Medulla oblongata (tissue), 1 donor: ENCODE measurements around the gene CBX5.
"Not testable (repeated sequence)": the region's sequence is repeated elsewhere in the genome, so short reads cannot be mapped to it uniquely, and the experiment has no call there.

Source experiments
- DNase-seq: peaks from one replicate; pipeline ENCODE4 v3.0.0-alpha.2; 2015; ENCODE audit errors: extremely low spot score

Gene CBX5

DNA sequence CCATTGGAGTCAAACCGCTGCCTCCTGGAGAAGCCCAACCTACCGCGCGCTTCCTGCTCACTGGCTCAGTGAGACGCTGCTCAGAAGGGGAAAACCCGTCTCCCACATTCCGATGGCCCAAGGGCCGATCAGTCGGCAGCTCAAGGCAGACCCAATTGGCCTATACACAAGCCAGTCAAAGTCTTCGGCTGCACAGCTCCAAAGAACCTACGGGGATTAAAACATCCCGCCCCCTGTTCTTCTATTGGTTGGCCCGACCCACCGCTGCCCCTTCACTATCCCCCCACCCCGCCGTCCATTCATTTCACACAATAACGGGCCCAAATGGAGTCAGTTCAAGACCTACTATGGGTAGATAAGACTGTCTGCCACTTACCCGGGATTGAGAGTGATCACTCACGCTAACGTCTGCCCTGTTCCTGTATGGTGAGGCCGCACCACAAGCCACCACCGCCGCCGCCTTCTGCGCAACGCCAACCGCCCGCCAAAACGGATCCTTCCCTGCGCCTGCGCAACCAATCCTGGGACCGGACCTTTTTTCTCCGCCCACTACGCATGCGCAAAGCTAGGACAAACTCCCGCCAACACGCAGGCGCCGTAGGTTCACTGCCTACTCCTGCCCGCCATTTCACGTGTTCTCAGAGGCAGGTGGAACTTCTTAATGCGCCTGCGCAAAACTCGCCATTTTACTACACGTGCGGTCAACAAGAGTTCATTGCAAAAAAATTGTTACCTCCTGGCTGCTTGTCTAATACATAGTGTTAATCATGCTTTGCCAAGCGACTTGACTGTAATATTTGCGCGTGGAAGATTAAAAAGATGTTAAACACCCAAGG is at the start of gene CBX5:
CBX5 (minus strand) TSS at position 491 of the 836 bp plus-strand sequence. CDS start 22,472 bp downstream, outside the sequence.
- peak; percentile 100 for DNase-seq

DNA sequence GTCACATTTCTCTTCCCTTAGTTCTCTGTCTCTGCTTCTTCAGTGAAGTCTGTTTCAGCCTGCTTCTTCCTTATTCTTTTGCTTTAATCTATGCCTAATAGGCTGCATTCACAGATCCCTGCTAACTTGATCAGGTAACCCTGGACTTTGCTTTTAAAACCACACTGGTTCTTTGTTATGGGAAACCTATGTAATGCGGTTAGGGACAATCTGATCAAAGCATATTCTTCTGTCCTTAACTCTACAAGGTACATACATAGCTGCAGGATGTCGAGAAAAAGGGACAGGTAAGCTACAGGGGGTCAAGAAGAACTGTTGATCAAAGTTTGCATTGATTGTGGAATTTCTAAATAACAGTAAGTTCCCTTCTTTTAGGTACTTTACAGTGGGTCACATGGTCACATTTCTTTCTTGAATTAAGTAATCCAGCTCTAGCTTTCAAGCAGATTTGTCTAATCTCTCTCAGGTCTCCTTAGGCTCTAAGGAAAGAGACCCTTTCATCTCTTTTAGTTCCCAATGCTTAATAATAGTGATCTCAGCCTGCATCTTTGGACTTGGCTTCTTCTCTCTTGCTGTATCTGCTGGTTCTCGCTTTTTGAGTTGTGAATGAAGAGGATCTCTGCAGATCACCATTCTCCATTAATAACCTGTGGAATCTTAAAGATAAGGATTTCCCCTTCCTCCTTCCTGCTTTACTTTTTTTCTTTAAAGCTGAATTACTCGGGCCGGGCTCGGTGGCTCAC is 48.8 kb upstream of the CBX5 start:
- DNase-seq, result no peak

DNA sequence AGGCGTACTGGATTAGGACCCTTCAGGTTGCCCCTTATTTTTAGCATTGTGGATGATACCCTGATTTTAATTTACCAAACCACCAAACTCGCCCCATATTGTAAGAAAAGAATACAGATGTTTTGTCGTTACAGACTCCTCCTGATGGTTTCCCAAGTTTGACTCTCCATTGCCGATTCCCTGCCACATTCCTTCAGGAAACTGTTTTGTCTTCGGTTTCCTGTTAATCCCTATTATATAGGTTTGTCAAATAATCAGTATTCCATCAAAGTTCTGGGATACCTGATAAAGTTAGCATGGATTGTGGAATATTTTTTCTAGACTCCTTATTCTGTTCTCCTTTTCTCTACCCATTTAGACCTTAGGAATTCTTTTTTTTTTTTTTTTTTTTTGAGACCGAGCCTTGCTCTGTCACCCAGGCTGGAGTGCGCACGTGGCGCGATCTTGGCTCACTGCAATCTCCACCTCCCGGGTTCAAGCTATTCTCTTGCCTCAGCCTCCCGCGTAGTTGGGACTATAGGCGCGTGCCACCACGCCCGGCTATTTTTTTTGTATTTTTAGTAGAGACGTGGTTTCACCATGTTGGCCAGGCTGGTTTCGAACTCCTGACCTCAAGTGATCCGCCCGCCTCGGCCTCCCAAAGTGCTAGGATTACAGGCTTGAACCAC is 45.7 kb upstream of the CBX5 start:
- DNase-seq, result not testable (repeated sequence)

DNA sequence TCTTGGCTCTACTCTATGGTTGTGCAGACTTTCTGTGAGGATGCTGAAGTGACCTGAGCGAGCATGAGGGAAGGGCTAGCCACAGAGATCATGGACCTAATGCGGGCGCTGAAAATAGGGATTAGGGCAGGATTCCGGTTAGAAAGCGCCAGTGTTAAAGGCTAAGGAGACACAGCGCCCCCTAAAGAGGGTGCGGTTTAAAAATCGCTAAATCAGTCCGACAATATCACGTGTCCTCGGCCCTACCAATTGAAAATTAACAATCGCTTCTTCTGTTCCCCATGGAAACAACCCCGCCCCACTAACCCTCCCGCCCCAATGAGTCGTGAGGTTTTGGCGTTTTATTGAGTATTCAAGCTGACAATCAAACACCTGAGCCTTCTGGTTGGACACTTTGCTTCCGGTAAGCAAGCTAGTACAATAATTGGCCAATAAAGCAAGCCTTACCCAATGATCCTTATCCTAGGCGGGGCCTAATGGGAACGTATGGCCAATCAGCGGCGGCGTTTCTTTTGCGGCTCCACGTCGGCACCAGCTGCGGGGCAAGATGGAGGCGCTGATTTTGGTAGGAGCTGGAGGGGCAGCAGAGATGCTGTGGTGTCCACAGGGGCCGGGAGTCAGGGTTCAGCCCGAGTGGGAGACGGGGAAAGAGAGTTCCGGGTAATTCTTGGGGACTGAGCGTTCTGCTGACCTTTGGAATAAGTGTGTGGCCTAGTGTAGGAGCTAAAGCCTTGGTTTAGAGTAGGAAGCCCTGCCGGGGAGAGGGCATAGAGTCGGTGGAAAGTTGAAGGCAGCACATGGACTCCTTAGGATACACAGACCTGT is 44.9 kb upstream of the CBX5 start, which contains the start of gene COPZ1:
COPZ1 (plus strand) TSS at position 515 of the 825 bp plus-strand sequence; CDS start at position 548, 33 bp downstream.
- DNase-seq, result peak; percentile 99

DNA sequence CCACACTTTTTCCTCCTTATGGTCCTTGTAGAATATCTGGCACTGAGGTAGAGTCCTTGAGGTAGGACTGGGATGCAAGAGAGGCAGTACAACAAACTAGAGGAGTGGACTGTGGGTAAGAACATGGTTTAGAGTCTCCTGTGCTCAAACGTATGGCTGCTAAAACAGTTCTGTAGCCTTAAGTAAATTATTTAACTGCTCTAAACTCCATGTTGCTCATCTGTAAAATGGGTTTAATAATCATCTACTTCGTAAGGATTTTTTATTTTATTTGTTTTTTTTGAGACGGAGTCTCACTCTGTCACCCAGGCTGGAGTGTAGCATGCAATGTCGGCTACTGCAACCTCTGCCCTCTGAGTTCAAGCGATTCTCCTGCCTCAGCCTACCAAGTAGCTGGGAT is 41.4 kb upstream of the CBX5 start:
- no peak for DNase-seq

DNA sequence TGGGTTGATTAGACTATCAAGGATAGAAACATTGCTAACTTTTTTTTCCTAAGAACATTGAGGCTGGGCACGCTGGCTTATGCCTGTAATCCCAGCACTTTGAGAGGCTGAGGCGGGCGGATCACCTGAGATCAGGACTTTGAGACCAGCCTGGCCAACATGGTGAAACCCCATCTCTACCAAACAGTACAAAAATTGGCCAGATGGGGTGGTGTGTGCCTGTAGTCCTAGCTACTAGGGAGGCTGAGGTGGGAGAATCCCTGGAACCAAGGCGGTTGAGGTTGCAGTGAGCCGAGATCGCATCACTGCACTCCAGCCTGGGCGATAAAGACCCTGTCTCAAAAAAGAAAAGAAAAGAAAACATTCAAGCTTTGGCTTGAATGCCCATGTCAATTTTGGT is 32.4 kb upstream of the CBX5 start:
- DNase-seq, result not testable (repeated sequence)

DNA sequence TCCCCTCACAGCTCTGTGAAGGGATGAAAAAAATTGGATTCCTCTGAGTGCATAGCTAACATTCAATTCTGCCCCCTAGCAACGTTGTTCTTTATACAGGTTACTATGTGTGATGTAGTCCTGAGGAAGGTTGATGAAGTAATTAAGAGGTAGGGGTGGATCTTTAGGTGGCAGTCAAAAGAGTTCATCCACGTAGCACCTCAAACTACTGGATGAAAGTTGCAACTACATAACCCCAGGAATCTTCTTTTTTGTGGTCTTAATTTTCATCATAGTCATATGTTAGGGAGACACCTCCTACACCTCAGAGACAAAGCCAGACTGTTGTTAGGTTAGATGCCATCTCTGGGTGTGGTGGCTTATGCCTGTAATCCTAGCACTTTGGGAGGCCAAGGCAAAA is 31.1 kb upstream of the CBX5 start:
- no peak for DNase-seq

DNA sequence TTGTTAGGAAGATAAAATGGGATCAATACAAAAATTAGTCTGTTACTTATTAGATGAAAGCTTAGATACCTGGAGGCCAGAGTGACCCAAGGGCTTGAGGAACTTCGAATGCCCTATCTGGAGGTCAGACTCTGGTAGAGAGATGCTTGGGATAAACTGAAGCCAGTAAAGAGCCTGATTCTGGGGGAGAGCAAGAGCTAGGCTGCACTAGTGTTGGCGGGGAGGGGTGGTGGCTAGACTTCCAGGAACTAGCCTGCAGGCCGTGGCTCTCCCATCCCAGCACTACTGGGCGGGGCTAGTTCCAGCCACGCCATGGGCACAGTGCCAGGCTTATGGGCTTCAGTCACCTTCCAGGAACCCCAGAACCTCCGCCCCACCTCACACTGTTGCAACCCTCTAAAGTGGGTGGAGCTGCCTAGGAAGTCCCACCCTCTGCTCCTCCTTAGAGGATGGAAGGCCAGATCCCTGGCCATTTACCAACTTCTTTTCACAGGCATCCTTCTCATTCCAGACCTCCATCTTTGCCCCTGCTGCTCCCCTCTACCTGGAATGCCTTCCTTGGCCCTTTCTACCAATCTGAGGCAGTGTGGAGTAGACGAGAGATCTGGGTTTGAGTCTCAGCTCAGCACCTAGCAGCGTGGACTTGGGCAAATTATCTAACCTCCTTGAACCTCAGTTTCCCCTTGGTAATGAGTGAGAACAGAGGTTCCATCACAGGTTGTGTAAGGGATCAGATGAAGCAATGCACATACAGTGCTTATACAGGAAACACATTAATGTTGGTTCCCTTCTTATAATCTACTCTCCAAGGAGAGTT is 27.2 kb upstream of the CBX5 start:
- no peak for DNase-seq

DNA sequence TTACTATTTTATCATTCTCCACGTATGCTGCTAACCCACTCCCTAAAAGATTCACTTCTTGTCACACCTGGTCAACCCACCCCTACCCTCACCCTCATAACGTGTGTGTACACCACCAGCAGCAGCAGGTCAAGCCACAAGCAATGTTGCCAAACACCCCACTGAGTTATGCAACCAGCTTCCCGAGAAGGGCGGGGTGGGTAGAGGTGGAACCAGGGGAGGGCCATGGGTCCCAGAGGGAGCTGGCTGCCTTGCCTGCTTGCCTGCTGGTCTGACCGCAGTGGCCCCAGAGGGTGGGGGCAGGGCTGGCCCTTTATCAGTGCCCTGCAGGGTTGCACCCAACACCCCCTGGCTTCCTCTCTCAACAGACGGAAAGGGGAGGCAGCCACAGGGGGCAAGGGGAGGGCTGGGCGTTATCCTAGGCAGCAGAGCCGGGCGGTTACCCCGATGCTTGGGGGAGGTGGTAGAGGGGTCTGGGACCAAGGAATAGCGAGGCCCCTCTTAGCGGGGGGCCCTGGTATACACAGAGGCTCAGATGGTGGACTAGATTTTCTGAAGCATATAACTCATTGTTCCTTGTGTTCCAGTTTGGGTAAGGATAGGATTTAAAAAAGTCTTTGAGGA is 24.4 kb upstream of the CBX5 start:
- peak; percentile 24 for DNase-seq

DNA sequence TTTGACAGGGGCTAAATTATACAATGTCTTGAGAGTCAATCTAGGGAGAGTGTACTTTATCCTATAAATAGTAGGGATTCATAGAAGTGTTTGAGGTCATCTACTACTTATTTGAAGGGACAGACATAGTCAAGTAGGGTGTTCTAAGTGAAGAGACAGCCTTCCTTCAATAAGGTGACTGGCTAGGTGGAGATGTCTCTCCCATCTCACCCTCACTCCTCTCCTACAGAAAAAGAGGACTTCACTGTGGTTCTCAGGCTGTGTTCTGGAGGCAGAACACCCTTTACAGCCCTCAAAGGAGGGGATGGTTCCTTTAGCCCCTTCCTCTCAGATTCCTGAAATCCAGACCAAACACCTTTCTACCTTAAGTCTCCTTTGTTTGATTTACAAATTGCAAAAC is 23.7 kb upstream of the CBX5 start:
- DNase-seq, result no peak

DNA sequence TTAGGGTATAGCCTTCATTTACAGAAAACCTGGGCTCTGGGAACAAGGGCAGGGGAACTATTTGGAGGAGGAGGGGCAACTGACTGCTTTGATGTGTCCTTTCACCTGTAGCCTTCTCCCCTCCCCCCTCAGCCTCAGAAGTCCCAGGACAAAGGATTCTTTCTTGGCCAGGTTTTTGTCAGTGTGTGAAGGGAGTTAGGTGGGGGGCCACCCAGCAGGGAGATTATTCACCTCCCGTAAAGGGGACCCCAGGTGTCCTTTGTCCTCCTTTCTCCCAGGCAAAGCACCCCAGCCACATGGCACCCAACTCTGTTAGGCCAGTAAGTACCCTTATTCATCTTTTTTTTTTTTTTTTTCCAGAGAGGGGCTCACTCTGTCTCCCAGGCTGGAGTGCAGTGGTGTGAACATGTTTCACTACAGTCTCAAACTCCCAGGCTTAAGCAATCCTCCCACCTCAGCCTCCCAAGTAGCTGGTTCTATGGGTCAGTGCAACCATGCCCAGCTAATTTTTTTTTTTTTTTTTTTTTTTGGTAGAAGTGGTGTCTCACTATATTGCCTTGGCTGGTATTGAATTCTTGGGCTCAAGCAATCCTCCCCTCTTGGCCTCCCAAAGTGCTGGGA is 21.6 kb upstream of the CBX5 start:
- no peak for DNase-seq

DNA sequence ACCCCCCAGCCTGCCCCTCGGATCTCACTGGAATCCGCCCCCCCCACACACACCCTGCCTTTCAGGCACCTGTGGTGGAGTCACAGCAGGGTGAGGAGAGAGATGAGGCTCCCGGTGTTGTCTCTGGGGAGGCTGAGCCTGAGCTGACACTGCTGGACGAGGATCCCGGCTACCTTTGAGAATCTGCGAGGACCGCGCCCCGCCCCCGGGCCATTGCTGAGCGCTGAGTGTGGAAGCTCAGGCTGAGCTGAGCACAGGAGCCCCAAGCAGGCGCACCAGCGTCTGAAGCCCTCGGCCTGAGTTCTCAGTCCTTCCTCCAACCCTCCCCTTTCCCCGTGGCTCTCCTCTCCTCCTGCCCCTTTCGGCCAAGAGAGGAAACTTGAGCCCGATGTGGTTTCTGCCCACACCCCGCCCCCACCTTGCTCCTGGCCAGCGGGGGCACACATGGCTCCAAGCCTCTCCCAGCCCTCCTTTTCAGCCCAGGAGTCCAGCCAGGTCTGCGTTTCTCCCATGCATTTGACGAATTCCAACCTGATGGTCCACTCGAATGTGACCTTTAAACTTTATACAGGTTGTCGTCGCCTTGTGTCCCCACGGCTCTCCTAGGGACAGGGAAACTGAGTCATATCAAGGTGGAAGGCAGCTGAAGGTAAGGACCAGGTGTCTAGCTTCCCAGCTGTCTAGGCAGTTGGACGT is 21.0 kb upstream of the CBX5 start, which contains the start of gene NFE2:
NFE2 (minus strand) TSS at position 284 of the 696 bp plus-strand sequence. CDS start 5,767 bp downstream, outside the sequence.
- peak; percentile 31 for DNase-seq

DNA sequence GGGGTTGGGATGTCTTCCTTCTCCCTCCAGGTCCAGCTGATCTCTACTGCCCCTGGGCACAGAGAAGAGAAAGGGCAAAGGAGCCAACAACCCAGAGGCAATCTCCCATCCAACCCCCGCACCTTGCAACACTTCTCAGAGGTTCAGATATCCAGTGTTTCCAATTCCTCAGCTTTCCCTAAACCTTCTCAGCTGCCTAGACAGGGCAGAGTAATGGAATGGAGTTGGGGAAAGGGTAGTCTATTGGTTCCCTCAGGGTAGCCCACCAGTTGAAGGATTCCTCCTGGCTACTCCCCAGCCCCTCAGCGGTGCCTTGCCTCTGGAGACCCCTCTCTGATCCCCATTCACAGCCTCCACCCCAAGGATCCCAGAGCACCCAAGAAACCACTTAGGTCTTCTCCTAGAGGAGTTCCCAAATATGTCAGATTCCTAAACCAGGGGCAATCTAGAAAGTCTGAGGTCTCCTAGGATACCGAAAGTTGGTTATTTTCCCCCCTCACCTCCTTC is 20.4 kb upstream of the CBX5 start:
- no peak for DNase-seq

DNA sequence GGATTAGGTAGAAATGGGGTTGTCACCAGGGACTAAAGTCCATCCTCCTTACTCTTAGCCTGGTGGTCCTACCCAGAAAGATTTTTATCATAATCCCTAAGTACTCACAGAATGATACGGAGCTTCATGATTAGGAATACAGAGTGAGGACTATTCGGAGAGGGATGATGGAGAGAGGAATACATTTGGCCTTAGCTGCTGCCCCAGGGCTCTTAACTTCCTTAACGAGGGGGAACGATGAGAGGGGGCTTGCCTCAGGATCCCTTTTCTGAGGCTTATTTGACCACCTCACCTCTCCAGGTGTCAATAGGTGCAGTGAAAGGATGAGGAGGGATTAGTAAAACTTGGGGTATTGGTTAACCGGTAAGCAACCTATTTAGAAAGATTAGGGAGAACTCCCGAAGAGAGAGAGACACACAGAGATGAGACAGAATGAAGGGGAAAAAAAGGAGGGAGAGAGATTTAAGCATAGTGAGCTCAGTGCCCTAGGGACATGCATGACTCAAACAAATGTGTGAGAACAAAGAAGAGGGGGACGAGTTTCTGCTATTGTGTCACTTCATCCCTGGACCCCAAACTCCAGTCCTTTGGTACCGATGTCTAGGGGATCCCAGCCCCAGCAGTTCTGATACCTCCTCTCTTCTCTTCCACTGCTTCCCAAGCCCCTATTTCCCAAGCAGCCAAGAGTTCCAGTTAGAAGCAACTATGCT is 19.7 kb upstream of the CBX5 start:
- no peak for DNase-seq

DNA sequence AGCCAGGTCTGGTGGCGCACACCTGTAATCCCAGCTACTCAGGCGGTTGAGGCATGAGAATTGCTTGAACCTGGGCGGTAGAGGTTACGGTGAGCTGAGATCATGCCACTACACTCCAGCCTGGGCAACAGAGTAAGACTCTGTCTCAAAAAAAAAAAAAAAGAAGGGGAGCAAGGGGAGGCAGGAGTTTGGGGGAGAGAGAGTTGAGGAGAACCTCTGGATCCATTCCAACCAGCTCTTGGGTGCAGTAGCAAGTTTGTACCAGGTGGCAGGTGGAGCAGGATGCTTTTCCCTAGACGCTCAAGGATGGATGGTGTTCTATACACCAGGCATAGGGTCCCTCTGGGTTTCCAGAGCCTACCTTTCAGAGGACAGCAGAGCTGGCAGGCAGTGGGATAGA is 19.0 kb upstream of the CBX5 start:
- no peak for DNase-seq

DNA sequence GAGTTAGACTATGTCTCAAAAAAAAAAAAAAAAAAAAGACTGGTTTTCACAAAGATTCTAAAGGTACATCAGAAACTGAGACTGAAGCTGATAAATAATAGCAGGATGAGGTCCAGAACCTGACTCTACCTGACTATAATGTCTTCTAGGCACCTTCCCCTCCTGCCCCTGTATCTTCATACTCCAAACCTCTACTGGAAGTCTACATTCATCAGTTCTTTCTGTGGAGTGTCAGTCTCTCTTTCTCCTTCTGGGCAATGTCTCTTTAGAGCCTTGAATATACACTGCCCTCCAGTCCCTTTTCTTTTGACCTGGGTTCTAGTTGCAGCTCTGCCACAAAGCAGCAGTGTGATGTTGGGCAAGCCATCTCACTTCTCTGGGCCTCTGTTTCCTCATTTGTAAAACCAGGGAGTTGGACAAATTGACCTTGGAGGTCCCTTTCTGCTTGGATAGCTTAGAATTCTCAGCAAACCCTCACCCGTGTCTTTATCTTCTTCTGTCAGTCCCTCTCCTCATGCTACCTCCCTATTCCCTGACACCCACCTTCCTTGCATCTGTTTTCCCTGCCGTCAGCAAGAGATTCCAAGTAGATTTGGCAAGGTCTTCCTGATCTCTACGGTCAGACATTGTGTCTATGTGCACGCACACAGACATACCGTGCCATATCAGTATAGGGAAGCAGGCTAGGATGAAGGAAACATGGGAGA is 16.6 kb upstream of the CBX5 start:
- no peak for DNase-seq

DNA sequence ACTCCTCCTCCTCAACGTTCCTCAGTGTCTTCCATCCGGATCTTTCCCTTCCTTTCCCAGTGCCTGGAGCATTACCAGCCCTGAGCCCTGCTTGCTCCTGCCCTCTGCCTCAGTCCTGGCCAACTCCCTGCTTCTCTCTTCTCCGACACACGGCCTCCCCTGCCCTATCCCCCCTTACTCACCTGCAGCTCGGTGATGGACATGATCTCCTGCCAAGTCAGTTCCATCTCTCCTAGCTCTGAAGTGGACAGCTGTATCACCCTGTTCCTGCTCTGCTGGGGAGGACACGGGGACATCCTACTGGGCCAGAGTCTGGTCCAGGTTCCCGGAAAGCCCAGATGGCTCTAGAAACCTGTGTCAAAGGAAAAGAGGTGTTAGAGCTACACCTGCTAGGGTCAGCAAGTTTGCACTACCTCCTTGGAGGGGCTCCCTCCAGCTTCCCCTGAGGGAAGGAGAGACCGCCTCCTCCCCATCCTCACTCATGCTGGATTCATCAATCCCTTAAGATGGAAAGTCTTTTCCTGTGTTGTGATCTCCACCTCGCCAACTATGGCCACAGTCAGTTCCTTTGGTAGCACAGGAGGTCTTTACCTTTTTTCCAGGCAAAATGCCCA is 15.1 kb upstream of the CBX5 start:
- no peak for DNase-seq
